Nephron progenitor cell (in vitro differentiated cells): Measurements from ENCODE around the gene DDX17.

Experiments used
- DNase-seq: peaks from one replicate; pipeline ENCODE4 v3.0.0; 2021
- H3K27ac Mint-ChIP-seq: 2 replicates; pipeline ENCODE4 v1.8.0; 2021; ENCODE audit warnings: mild to moderate bottlenecking, moderate library complexity, mixed read lengths
- H3K27me3 Mint-ChIP-seq: 2 replicates; pipeline ENCODE4 v1.8.0; 2021; ENCODE audit warnings: mild to moderate bottlenecking, low read depth, mixed read lengths; ENCODE audit not compliant: poor library complexity
- H3K36me3 Mint-ChIP-seq: 2 replicates; pipeline ENCODE4 v1.8.0; 2021; ENCODE audit warnings: low read depth, mixed read lengths
- H3K4me1 Mint-ChIP-seq: 2 replicates; pipeline ENCODE4 v1.8.0; 2021; ENCODE audit warnings: mixed read lengths
- H3K4me3 Mint-ChIP-seq: 2 replicates; pipeline ENCODE4 v1.8.0; 2021; ENCODE audit warnings: mild to moderate bottlenecking, moderate library complexity, mixed read lengths
- H3K9me3 Mint-ChIP-seq: 2 replicates; pipeline ENCODE4 v1.8.0; 2021; ENCODE audit warnings: mild to moderate bottlenecking, moderate library complexity, mixed read lengths
- TF ChIP-seq, protein P1 (sequence below): fragments of 200-600 bp; sonication (generic); IDR thresholded peaks from 2 replicates; pipeline ENCODE4 v1.5.0; 2021; ENCODE audit warnings: antibody characterized with exemption

DDX17 gene

DNA sequence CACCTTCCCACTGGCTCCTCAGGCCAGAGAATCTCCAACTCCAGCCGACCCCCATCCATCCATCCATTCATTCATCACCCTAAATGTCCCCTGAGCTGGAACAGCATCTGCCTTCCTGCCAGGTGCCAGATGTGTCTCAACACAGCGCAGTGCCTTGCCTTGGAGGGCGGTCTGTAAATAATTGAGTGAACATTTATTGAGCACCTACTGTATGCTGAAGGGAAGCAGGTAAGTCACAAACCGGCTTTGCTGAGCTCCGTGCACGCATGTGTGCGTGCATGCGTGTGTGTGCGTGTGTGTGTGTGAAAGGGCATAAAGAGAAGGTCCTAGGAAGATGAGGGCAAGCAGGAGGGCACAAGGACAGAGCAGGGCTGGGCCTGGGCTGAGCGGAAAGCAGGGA is 61.3 kb downstream of the DDX17 start:
- Mint-ChIP-seq H3K4me3 (no peak overlapping the region), H3K36me3 (no peaks in the 10 kb centered on the region), H3K27ac (peak overlapping the region; percentile 65), H3K9me3 (no peaks in the 10 kb centered on the region), H3K27me3 (peaks cover 23% of the 10 kb centered on the region), H3K4me1 (peaks cover 26% of the 10 kb centered on the region)
- DNase-seq: no peak
- TF ChIP-seq, protein P1, sequence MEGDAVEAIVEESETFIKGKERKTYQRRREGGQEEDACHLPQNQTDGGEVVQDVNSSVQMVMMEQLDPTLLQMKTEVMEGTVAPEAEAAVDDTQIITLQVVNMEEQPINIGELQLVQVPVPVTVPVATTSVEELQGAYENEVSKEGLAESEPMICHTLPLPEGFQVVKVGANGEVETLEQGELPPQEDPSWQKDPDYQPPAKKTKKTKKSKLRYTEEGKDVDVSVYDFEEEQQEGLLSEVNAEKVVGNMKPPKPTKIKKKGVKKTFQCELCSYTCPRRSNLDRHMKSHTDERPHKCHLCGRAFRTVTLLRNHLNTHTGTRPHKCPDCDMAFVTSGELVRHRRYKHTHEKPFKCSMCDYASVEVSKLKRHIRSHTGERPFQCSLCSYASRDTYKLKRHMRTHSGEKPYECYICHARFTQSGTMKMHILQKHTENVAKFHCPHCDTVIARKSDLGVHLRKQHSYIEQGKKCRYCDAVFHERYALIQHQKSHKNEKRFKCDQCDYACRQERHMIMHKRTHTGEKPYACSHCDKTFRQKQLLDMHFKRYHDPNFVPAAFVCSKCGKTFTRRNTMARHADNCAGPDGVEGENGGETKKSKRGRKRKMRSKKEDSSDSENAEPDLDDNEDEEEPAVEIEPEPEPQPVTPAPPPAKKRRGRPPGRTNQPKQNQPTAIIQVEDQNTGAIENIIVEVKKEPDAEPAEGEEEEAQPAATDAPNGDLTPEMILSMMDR: no peak

DNA sequence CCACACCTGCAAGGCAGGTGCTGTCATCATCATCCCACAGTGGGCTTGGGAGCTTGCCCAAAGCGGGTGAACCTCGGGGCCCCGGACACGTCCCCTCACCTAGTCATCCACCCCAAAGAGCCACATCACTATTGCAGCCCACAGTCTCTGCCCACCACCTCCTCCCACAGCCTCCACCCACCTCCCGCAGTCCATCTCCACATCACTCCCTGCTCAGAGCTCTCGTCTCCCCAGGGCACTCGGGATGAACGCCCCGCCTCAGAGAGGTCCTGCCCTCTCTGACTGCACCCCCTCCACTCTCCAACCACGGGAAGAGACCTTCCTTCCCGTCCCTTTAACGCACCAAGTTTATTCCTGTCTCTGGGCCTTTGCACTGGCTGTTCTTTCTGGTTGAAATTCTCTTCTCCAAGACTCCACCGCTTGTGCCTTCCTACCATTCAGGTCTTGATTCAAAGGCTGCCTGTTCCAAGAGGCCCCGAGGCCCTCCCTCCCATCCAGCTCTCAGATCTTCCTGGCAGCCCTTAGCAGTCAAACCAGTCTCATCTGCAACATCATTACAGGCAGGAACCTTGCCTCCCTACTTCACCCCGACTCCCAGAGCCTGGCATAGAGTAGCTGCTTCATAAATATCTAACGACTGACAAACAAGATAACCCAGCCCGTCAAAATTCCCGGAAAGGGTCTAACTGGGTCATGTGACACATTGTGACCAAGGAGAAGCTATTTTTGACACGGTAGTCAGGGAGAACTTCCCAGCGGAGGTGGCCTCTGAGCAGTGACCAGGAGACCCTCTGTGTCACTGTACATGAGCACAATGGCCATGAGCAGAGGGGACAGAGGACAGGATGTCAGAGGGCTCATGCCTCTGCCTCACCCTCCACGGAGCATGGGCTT is 62.2 kb downstream of the DDX17 start:
- peaks cover 26% of the 10 kb centered on the region for H3K4me1 Mint-ChIP-seq
- no peaks in the 10 kb centered on the region for H3K9me3 Mint-ChIP-seq
- H3K4me3 Mint-ChIP-seq: no peak overlapping the region
- no peak for DNase-seq
- no peak overlapping the region for H3K27ac Mint-ChIP-seq
- TF ChIP-seq, protein P1: no peak
- H3K36me3 Mint-ChIP-seq: no peaks in the 10 kb centered on the region
- peaks cover 18% of the 10 kb centered on the region for H3K27me3 Mint-ChIP-seq

DNA sequence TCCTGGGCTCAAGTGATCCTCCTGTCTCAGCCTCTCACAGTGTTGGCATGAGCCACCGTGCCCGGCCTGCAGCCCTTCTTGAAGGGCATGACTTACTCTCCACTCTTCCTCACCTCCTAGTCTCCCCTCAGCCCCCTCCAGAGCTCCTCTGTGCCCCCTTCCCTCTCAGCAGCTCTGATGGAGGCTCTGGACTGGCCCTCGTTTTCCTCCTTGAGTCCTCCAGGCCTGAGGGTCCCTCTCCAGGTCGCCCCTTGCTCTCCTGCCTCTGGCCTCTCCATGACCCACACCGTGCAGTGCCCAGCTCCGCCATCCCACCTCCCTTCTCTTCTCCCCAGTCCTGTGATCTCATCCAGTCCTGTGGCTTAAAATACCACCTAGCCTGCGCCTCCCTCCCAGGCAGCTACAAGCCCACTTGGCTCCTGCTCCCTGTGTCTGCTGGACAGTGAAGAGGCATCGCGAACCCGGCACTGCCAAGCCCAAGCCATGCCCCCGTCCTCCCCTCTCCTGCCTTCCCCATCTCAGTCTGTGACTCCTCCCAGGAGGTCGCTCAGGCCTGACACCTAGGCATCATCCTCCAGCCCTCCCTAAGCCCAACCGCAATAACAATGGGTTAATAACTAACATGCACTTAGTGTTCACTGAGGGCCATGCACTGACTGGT is 63.0 kb downstream of the DDX17 start:
- no peak overlapping the region for H3K4me3 Mint-ChIP-seq
- peaks cover 26% of the 10 kb centered on the region for H3K4me1 Mint-ChIP-seq
- H3K9me3 Mint-ChIP-seq: no peaks in the 10 kb centered on the region
- peaks cover 18% of the 10 kb centered on the region for H3K27me3 Mint-ChIP-seq
- DNase-seq: no peak
- H3K36me3 Mint-ChIP-seq: no peaks in the 10 kb centered on the region
- TF ChIP-seq, protein P1: no peak
- H3K27ac Mint-ChIP-seq: no peak overlapping the region

DNA sequence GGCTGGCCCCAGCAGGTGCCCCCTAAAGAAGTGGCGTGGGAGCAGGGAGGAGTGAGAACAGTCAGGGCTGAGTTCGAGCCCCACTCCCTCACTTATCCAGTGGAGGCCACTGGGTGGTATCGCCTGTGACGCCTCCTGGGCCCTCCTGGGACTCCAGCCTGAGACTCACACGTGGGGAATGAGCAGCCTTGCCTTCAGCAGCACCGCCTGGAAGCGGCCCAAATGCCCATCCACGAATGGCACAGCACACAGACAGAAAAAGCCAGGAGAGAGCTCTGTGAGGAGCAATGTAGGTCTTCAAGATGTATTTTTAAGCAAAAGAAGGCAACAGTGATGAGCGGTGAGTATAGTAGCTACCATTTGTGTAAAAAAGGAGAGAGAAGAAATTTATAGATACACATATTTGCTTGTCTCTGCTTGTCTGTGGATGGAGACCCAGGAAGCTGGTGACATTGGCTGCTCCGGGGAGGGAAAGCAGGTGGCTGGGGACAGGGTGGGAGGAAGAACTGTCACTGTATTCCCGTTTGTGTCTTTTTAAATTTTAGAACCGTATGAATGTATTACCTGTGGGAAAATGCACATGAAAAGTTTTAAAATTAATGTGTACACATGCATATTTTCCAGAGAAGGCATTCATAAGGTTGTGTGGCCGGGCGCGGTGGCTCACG is 64.4 kb downstream of the DDX17 start:
- peaks cover 26% of the 10 kb centered on the region for H3K4me1 Mint-ChIP-seq

DNA sequence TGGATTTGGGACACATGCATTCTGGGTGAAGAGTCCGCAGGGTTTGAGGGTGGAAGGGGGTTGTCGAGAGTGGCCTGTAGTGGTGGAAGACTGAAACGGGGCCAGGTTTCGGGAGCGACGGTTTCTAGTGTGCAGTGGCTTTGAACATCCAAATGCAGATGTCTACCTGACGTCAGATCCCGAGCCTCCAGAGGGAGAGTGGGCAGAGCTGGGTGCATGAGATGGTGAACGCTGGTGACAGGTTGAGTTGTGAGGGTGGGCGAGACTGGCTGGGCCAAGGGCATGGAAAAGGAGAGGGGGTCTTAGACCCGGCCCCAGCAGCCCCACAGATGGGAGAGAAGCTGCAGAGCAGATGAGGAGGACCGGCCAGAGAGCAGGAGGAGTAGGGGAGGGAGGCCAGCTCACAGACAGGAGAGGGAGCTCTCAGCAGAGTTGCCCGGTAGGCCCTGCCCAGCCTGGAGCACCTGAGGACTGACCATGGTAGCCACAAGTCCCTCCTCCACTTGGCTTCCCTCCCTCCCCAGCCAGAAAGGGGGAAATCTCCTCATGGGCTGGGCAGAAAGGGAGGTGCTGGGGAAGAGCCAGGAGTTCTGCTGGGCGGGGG is 65.3 kb downstream of the DDX17 start:
- H3K27ac Mint-ChIP-seq: no peak overlapping the region
- H3K36me3 Mint-ChIP-seq: no peaks in the 10 kb centered on the region
- H3K4me1 Mint-ChIP-seq: peaks cover 26% of the 10 kb centered on the region
- H3K27me3 Mint-ChIP-seq: peaks cover 18% of the 10 kb centered on the region
- TF ChIP-seq, protein P1: no peak
- DNase-seq: no peak
- H3K9me3 Mint-ChIP-seq: no peaks in the 10 kb centered on the region
- no peak overlapping the region for H3K4me3 Mint-ChIP-seq

More for the DNA sequence above, 64.4 kb downstream of the DDX17 start:
- no peak overlapping the region for H3K4me3 Mint-ChIP-seq
- no peaks in the 10 kb centered on the region for H3K9me3 Mint-ChIP-seq
- peaks cover 18% of the 10 kb centered on the region for H3K27me3 Mint-ChIP-seq
- H3K27ac Mint-ChIP-seq: peak overlapping the region; percentile 8
- no peaks in the 10 kb centered on the region for H3K36me3 Mint-ChIP-seq
- DNase-seq: no peak
- TF ChIP-seq, protein P1: no peak
